Measurements from ENCODE around the gene PTK7. TPM values are rescaled to one million over a fixed set of nuclear protein-coding genes. Genes with fewer than 3 reads are reported as not detected.
"Not testable (repeated sequence)": the region's sequence is repeated elsewhere in the genome, so short reads cannot be mapped to it uniquely, and the experiment has no call there.

The PTK7 gene
- total and polyA plus RNA-seq, 2 experiments from 2014 or later: 46.1 to 147 TPM

DNA sequence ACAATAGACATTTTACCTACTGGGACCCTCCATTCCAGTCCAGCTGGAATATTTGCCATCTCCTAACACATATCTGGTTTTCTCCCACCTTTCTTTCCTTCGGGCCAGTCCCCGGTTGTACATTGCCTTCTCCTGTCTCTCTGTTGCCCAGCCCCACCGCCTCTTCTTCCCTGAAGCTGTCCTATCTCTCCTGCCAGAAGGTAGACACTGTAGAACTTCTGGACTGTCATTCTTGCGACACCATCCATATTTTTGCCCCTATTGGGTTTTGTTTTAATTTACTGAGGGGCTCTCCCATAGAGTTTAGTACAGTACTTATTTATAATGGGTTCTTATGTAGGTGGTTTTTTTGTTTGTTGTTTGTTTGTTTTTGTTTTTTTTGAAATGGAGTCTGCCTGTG is 4.9 kb downstream of the PTK7 start:
- H4K20me1 ChIP-seq (replicated peaks; ENCODE audit: insufficient read depth): peaks cover 64% of the 10 kb centered on the region
- no peaks in the 10 kb centered on the region for H3K9me2 ChIP-seq (ENCODE audit: insufficient read depth)
- DNase-seq (ENCODE audit: low spot score) (no peak), ATAC-seq (no peak)
- peaks cover 31% of the 10 kb centered on the region for H3K4me1 ChIP-seq (ENCODE audit: insufficient read depth)
- H3K27me3 Mint-ChIP-seq (ENCODE audit: insufficient read depth, low read depth, poor library complexity): peaks cover 13% of the 10 kb centered on the region
- peaks cover 33% of the 10 kb centered on the region for H3K4me1 Mint-ChIP-seq
- H3K36me3 Mint-ChIP-seq (ENCODE audit: low read depth): peaks cover 3% of the 10 kb centered on the region; the same call in 2 of the 3 replicates
- H3K4me3 Mint-ChIP-seq: no peak overlapping the region
- H3K27ac ChIP-seq (ENCODE audit: low read depth): no peak overlapping the region
- H3K36me3 ChIP-seq (ENCODE audit: insufficient read depth): no peaks in the 10 kb centered on the region
- no peaks in the 10 kb centered on the region for H3F3A ChIP-seq (replicated peaks; ENCODE audit: low read depth)
- H3K27ac Mint-ChIP-seq: no peak overlapping the region
- no peaks in the 10 kb centered on the region for H3K27me3 ChIP-seq (ENCODE audit: insufficient read depth)
- H2AFZ ChIP-seq: no peak overlapping the region
- no peaks in the 10 kb centered on the region; the same call in 2 of the 3 replicates for H3K9me3 Mint-ChIP-seq
- no peak for TF ChIP-seq ZNF114 (CRISPR knock-in tag; IDR thresholded peaks at IDR 0.05)
- TF ChIP-seq NANOG (IDR thresholded peaks at IDR 0.05; ENCODE audit: borderline replicate concordance): no peak
- TF ChIP-seq POLR2AphosphoS5 (IDR thresholded peaks at IDR 0.05; ENCODE audit: low read depth): no peak
- no peak for TF ChIP-seq CREB1 (CRISPR knock-in tag; IDR thresholded peaks at IDR 0.05; ENCODE audit: low read depth)
- TF ChIP-seq, protein P1, sequence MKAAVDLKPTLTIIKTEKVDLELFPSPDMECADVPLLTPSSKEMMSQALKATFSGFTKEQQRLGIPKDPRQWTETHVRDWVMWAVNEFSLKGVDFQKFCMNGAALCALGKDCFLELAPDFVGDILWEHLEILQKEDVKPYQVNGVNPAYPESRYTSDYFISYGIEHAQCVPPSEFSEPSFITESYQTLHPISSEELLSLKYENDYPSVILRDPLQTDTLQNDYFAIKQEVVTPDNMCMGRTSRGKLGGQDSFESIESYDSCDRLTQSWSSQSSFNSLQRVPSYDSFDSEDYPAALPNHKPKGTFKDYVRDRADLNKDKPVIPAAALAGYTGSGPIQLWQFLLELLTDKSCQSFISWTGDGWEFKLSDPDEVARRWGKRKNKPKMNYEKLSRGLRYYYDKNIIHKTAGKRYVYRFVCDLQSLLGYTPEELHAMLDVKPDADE (IDR thresholded peaks at IDR 0.05): no peak
- no peak for TF ChIP-seq STAT1 (IDR thresholded peaks at IDR 0.05; ENCODE audit: unreplicated experiment)
- TF ChIP-seq JUNB (IDR thresholded peaks at IDR 0.05; ENCODE audit: unreplicated experiment): no peak
- no peak for TF ChIP-seq EZH2 (IDR thresholded peaks at IDR 0.05; ENCODE audit: low read depth, unreplicated experiment)
- TF ChIP-seq, protein P2, sequence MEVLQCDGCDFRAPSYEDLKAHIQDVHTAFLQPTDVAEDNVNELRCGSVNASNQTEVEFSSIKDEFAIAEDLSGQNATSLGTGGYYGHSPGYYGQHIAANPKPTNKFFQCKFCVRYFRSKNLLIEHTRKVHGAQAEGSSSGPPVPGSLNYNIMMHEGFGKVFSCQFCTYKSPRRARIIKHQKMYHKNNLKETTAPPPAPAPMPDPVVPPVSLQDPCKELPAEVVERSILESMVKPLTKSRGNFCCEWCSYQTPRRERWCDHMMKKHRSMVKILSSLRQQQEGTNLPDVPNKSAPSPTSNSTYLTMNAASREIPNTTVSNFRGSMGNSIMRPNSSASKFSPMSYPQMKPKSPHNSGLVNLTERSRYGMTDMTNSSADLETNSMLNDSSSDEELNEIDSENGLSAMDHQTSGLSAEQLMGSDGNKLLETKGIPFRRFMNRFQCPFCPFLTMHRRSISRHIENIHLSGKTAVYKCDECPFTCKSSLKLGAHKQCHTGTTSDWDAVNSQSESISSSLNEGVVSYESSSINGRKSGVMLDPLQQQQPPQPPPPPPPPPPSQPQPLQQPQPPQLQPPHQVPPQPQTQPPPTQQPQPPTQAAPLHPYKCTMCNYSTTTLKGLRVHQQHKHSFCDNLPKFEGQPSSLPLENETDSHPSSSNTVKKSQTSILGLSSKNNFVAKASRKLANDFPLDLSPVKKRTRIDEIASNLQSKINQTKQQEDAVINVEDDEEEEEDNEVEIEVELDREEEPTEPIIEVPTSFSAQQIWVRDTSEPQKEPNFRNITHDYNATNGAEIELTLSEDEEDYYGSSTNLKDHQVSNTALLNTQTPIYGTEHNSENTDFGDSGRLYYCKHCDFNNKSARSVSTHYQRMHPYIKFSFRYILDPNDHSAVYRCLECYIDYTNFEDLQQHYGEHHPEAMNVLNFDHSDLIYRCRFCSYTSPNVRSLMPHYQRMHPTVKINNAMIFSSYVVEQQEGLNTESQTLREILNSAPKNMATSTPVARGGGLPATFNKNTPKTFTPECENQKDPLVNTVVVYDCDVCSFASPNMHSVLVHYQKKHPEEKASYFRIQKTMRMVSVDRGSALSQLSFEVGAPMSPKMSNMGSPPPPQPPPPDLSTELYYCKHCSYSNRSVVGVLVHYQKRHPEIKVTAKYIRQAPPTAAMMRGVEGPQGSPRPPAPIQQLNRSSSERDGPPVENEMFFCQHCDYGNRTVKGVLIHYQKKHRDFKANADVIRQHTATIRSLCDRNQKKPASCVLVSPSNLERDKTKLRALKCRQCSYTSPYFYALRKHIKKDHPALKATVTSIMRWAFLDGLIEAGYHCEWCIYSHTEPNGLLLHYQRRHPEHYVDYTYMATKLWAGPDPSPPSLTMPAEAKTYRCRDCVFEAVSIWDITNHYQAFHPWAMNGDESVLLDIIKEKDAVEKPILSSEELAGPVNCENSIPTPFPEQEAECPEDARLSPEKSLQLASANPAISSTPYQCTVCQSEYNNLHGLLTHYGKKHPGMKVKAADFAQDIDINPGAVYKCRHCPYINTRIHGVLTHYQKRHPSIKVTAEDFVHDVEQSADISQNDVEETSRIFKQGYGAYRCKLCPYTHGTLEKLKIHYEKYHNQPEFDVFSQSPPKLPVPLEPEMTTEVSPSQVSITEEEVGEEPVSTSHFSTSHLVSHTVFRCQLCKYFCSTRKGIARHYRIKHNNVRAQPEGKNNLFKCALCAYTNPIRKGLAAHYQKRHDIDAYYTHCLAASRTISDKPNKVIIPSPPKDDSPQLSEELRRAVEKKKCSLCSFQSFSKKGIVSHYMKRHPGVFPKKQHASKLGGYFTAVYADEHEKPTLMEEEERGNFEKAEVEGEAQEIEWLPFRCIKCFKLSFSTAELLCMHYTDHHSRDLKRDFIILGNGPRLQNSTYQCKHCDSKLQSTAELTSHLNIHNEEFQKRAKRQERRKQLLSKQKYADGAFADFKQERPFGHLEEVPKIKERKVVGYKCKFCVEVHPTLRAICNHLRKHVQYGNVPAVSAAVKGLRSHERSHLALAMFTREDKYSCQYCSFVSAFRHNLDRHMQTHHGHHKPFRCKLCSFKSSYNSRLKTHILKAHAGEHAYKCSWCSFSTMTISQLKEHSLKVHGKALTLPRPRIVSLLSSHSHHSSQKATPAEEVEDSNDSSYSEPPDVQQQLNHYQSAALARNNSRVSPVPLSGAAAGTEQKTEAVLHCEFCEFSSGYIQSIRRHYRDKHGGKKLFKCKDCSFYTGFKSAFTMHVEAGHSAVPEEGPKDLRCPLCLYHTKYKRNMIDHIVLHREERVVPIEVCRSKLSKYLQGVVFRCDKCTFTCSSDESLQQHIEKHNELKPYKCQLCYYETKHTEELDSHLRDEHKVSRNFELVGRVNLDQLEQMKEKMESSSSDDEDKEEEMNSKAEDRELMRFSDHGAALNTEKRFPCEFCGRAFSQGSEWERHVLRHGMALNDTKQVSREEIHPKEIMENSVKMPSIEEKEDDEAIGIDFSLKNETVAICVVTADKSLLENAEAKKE (CRISPR knock-in tag; IDR thresholded peaks at IDR 0.05): no peak
- TF ChIP-seq, protein P3, sequence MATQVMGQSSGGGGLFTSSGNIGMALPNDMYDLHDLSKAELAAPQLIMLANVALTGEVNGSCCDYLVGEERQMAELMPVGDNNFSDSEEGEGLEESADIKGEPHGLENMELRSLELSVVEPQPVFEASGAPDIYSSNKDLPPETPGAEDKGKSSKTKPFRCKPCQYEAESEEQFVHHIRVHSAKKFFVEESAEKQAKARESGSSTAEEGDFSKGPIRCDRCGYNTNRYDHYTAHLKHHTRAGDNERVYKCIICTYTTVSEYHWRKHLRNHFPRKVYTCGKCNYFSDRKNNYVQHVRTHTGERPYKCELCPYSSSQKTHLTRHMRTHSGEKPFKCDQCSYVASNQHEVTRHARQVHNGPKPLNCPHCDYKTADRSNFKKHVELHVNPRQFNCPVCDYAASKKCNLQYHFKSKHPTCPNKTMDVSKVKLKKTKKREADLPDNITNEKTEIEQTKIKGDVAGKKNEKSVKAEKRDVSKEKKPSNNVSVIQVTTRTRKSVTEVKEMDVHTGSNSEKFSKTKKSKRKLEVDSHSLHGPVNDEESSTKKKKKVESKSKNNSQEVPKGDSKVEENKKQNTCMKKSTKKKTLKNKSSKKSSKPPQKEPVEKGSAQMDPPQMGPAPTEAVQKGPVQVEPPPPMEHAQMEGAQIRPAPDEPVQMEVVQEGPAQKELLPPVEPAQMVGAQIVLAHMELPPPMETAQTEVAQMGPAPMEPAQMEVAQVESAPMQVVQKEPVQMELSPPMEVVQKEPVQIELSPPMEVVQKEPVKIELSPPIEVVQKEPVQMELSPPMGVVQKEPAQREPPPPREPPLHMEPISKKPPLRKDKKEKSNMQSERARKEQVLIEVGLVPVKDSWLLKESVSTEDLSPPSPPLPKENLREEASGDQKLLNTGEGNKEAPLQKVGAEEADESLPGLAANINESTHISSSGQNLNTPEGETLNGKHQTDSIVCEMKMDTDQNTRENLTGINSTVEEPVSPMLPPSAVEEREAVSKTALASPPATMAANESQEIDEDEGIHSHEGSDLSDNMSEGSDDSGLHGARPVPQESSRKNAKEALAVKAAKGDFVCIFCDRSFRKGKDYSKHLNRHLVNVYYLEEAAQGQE (IDR thresholded peaks at IDR 0.05; ENCODE audit: unreplicated experiment): no peak
- TF ChIP-seq ZNF331 (CRISPR knock-in tag; IDR thresholded peaks at IDR 0.05; ENCODE audit: low read depth): no peak
- H3K4me2 ChIP-seq: no peak overlapping the region
- H3K4me3 ChIP-seq: no peak overlapping the region
- H3K79me2 ChIP-seq (replicated peaks; ENCODE audit: insufficient read depth): peaks cover 97% of the 10 kb centered on the region

DNA sequence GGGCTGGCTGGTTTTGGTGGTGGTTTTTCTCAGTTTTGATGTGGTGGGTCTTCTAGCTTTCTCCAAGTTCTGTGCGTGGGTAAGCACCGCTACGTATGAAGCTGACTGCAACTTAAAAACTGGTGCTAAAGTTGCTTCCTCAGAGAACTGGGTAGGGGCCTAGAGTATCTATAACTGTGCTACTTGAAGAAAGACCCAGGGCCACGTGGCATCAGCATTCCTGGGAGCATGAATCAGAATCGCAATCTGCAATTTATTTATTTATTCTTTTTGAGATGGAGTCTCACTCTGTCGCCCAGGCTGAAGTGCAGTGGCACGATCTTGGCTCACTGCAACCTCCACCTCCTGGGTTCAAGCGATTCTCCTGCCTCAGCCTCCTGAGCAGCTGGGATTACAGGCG is 5.8 kb downstream of the PTK7 start:
- H3K27ac Mint-ChIP-seq; H3K9me3 Mint-ChIP-seq; H3K36me3 Mint-ChIP-seq (ENCODE audit: low read depth); H3K4me2 ChIP-seq; ATAC-seq; H3K27me3 ChIP-seq (ENCODE audit: insufficient read depth); H3K36me3 ChIP-seq (ENCODE audit: insufficient read depth); H2AFZ ChIP-seq; H3K9me2 ChIP-seq (ENCODE audit: insufficient read depth); H3K27ac ChIP-seq (ENCODE audit: low read depth); H3F3A ChIP-seq (replicated peaks; ENCODE audit: low read depth); DNase-seq (ENCODE audit: low spot score); H3K4me3 ChIP-seq; H3K4me3 Mint-ChIP-seq: not testable (repeated sequence)
- H4K20me1 ChIP-seq (replicated peaks; ENCODE audit: insufficient read depth): peaks cover 64% of the 10 kb centered on the region
- H3K4me1 ChIP-seq (ENCODE audit: insufficient read depth): peaks cover 31% of the 10 kb centered on the region
- peaks cover 13% of the 10 kb centered on the region for H3K27me3 Mint-ChIP-seq (ENCODE audit: insufficient read depth, low read depth, poor library complexity)
- H3K4me1 Mint-ChIP-seq: peaks cover 40% of the 10 kb centered on the region
- peaks cover 100% of the 10 kb centered on the region for H3K79me2 ChIP-seq (replicated peaks; ENCODE audit: insufficient read depth)

Measured in GM23338 (cell line).